NCI-H2107 treated with DMSO at 0.1 percent for 48 hours (cell line): ENCODE measurements around the gene LKAAEAR1.
A peak's percentile ranks its signal among the peaks of the same experiment; 100 is the strongest.
"Not testable (repeated sequence)": the region's sequence is repeated elsewhere in the genome, so short reads cannot be mapped to it uniquely, and the experiment has no call there.

Experiments
- DNase-seq: peaks from one replicate; lab custom pipeline; 2025; ENCODE audit not compliant: unreplicated experiment; lab: John Stamatoyannopoulos, UW

Gene LKAAEAR1

DNA sequence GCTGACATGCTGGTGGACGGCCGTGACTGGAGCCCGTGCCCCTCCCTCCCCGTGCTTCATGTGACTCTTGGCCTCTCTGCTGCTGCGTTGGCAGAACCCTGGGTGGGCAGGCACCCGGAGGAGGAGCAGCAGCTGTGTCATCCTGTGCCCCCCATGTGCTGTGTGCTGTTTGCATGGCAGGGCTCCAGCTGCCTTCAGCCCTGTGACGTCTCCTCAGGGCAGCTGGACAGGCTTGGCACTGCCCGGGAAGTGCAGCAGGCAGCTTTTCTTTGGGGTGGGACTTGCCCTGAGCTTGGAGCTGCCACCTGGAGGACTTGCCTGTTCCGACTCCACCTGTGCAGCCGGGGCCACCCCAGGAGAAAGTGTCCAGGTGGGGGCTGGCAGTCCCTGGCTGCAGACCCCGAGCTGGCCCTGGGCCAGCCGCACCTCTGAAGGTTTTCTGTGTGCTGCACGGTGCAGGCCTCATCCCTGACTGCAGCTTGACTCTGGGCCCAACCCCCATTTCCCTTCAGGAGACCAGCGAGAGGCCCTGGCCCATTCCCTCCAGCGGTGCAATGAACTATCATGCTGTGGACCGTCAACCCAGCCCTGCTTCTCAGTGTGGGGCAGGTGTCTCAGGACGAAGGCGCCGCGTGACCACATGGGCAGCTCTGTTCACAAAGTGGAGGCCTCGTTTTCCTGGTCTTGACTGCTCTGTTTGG is 15.0 kb upstream of the LKAAEAR1 start:
- no peak for DNase-seq

DNA sequence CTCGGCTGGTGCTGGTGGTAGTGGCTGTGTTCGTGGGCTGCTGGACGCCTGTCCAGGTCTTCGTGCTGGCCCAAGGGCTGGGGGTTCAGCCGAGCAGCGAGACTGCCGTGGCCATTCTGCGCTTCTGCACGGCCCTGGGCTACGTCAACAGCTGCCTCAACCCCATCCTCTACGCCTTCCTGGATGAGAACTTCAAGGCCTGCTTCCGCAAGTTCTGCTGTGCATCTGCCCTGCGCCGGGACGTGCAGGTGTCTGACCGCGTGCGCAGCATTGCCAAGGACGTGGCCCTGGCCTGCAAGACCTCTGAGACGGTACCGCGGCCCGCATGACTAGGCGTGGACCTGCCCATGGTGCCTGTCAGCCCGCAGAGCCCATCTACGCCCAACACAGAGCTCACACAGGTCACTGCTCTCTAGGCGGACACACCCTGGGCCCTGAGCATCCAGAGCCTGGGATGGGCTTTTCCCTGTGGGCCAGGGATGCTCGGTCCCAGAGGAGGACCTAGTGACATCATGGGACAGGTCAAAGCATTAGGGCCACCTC is 14.3 kb upstream of the LKAAEAR1 start:
- no peak for DNase-seq

DNA sequence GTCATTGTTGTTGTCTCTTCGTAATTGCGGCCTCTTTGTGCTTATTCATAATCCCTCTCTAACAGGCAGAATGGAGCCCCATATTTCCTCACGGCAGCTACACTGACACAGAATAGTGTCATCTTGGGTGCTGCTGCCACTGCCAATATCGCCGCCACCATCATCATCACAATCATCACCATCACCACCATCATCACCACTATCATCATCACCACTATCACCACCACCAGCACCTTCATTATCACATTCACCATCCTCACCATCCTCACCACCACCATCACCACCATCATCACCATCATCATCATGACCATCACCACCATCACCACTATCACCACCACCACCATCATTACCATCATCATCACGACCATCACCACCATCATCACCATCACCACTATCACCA is 12.3 kb upstream of the LKAAEAR1 start:
- no peak for DNase-seq

DNA sequence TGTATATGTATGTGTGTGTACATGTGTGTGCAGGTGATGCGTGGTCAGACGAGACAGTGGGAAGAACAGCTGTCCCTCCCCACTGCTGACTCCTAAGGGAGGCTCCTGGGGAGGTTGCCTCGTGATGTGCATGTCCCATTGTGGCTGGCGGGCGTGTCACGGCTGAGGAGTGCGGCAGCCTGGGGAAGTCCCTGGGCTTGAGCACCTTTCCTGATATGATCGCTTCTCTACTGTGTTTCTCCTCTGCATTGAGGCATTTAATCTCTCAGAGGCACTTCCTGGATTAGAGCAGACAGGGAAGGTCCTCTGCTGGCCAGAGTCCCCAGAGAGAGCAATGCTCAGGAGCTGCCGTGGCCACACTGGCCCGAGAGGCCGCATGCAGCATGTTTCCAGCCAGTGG is 11.7 kb upstream of the LKAAEAR1 start:
- DNase-seq: no peak

DNA sequence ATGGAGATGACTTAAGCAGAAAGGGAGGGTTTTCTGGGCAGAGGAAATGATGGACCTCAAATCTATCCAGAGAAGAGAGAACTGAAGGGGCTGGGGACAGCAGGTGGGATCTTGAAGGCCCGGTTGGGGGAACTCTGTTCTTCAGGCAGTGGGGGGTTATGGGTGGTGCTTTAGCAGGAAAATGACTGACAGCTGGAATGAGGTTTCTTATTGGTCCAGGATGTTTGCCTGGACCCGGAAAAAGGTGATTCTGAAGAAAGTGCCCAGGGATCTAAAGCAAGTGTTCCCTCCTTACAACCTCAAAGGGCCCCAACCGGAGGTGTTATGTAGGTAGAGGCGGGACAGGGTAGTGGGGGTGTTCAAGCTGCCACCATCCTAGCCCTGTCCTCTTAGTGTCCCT is 11.3 kb upstream of the LKAAEAR1 start:
- DNase-seq: no peak

DNA sequence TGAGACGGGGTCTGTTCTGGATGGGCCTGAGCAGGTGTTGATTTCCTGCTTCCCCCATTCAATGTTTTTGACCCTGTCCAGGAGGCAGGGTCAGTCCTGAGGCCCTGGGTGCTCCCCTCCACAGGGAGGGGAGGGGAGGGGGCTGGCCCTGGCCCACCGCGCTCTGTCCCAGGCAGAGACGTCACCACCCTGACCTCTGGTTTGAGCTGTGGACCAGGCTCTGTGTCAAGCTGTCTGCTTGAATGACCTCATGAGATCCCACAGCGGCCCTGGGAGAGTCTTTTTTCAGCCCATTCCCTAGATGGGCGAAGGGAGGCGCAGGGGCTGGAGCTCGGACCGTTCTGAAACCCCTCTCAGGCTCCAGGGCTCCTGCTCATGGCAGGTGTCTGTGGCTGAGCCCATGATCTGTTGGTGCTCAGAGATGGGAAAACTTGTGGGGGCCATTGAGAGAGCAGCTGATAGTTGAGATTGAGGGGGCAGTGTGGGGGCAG is 8.9 kb upstream of the LKAAEAR1 start:
- no peak for DNase-seq

DNA sequence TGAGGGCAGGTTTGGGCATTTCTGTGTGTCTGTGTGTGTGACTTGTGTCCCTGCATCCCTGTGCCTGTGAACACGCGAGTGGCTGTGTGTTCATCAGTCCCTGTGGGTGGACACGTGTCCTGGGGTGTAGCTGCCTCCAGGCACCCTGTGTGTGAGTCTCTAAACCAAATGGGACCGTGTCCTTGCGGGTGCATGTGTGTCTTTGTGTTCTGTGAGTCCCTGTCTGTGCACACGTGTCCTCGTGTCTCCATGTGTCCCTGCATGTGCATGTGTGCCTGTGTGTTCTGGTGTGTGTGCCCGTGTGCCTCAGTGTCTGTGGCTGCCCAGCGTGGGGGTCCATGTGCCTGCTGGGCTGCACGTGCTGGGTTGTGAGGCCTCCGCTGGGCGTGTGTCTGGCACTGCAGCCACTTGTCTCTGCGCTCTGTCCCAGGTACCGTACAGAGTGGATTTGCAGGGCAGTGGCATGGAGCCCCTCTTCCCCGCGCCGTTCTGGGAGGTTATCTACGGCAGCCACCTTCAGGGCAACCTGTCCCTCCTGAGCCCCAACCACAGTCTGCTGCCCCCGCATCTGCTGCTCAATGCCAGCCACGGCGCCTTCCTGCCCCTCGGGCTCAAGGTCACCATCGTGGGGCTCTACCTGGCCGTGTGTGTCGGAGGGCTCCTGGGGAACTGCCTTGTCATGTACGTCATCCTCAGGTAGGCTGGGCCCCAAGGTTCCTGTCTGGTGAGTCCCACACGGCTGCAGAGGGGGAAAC is 8.2 kb upstream of the LKAAEAR1 start:
- DNase-seq: no peak

DNA sequence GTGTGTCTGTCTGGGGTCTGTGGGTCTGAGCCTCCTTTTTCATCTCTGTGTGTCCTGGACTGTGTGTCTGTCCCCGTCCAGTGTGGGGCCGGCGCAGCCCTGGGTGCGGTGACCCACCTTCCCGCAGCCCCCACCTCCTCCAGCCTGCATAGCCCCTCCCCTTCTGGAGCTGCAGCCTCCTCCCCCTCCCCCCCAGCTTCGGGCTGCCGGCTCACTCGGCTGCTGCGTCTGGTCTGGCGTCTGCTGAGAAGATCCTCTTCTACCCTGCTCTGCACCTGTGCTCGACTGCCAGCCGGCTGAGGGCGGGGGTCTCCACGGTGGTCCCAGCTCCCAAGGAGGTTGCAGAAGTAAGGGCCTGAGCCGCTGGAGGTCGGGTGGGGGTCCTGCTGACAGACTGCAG is 7.6 kb upstream of the LKAAEAR1 start:
- no peak for DNase-seq

DNA sequence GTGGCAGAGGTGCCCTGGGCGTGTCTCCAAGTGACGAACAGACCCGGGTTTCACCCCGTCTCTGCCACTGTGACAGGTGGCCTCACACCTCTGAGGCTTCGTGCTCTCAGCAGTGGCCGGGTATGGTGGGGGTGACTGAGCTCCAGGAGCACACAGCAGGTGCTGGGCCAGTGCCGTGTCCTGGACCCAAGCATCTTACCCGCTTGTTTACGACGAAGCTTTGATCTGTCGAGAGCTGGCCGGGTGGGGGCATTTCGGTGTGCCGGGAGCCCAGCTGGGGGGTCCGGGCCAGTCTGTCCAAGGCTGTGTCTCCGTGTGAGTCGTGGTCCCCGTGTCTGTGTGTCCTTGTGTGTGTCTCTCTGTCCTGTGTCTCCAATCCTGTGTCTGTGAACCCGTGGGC is 7.1 kb upstream of the LKAAEAR1 start:
- no peak for DNase-seq

DNA sequence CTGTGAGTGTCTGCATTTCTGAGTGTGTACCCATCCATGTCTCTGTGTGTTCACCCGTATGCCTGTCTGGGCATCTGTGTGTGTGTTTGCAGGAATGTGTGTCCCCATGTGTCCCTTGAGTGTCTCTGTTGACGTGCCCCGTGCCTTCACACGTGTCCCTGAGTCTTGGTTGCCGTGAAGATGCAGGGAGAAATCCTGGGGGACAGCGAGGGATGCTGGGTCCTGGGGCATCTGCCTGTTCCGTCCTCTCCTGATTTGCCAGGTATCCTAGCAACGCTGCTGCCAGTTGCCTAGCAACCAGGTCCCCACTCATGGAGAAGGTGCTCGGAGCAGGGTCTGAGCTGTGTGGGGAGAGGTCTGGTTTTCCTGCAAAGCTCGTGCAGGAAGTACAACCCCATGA is 6.0 kb upstream of the LKAAEAR1 start:
- no peak for DNase-seq

DNA sequence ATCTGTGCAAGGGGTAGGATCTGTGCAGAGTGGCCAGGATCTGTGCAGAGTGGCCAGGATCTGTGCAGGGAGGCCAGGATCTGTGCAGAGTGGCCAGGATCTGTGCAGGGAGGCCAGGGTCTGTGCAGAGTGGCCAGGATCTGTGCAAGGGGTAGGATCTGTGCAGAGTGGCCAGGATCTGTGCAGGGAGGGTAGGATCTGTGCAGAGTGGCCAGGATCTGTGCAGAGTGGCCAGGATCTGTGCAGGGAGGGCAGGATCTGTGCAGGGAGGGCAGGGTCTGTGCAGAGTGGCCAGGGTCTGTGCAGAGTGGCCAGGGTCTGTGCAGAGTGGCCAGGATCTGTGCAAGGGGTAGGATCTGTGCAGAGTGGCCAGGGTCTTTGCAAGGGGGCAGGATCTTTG is 4.4 kb upstream of the LKAAEAR1 start:
- not testable (repeated sequence) for DNase-seq

DNA sequence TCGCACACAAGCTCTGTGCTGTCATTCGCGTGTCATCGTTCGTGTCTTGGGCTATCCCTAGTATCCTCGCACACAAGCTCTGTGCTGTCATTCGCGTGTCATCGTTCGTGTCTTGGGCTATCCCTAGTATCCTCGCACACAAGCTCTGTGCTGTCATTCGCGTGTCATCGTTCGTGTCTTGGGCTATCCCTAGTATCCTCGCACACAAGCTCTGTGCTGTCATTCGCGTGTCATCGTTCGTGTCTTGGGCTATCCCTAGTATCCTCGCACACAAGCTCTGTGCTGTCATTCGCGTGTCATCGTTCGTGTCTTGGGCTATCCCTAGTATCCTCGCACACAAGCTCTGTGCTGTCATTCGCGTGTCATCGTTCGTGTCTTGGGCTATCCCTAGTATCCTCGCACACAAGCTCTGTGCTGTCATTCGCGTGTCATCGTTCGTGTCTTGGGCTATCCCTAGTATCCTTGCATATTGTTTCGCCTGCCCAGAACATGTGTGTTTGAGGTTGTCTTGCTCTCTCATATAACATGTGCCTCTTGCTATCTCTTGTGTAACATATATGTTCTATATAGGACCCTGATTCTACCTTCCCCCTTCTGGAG is 3.1 kb upstream of the LKAAEAR1 start:
- not testable (repeated sequence) for DNase-seq

DNA sequence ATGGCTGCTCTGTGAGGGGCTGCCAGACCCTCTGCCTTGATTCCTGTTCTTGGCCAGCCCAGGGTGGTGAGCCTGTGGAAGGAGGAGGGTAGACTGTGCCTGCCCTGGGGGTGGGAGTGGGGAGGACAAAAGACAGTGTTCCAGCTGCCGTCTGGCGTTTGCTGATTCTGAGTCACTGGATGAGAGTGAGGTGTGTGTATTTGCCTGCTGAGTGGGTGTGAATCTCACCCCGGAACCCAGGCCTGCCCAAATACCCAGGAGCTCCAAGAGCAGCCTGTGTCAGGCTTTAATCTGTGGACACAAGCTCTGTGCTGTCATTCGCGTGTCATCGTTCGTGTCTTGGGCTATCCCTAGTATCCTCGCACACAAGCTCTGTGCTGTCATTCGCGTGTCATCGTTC is 2.6 kb upstream of the LKAAEAR1 start:
- DNase-seq: no peak

DNA sequence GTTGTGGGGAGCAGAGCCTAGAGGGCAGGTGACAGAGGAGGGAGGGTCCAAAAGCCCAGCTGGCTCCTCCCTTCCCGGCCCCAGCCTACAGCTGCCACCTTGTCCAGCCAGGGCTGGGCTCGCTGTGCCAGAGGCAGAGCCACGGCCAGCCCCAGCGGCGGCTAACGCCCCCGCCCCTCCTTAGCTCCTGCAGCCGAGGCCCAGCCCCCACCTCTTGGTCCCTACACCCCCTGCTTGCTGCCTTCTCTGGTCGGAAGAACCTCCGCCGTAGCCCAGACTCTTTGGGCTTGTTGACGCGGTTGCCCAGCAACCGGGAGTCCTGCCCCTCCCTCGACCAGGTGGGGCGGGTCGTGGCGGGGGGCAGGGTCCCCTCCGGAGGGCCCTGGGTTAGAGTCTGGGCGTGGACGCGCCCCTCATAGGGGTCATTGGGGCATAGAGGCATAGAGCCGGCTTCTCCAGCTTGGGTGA is 521 bp upstream of the LKAAEAR1 start:
- no peak for DNase-seq

DNA sequence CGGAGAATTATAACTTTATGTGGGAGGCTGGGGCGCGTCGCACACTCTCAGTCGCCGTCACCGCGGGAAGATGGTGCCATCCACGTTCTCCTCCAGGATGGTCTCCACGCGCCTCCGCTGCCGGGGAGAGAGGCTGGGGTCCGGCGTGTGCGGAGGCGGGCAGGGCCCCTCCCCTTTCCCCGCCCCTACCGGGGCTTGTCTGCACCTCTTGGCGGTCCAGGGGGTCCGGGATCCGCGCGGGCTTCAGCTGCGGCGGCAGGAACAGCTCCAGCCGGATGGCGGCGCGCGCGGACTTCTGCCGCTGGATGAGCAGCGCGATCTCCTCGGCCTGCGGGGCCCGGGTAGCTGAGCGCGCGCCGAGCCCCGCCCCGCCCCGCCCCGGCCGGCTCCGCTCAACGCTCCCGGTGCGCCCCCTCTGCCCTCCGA is 807 bp downstream of the LKAAEAR1 start:
- DNase-seq: peak; percentile 45

DNA sequence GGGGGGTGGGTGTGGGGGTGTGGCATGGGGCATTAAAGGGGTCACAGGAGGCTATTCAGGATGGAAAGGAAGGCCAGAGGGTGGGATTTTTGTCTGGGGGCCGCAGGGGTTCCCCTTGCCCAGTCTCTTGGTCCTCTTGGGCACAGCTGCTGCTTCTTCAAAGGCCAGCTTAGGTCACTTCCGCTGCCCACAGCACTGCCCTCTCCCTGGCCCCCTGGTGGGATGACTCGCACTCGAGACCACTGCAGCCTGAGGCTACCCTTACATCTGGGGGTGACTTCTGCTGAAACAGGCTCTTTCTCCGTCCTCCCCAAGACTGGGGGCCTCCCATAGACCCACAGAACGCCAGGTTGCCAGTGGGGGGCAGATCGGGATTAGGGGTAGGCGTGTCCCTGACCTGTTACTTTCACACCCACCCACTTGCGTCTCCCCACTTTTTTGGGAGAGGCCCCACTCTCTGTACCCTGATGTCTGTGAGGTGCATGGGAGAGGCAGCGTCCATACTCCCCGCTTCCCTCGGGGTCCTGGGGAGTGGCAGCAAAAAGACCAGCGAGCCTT is 1.3 kb downstream of the LKAAEAR1 start:
- no peak for DNase-seq

DNA sequence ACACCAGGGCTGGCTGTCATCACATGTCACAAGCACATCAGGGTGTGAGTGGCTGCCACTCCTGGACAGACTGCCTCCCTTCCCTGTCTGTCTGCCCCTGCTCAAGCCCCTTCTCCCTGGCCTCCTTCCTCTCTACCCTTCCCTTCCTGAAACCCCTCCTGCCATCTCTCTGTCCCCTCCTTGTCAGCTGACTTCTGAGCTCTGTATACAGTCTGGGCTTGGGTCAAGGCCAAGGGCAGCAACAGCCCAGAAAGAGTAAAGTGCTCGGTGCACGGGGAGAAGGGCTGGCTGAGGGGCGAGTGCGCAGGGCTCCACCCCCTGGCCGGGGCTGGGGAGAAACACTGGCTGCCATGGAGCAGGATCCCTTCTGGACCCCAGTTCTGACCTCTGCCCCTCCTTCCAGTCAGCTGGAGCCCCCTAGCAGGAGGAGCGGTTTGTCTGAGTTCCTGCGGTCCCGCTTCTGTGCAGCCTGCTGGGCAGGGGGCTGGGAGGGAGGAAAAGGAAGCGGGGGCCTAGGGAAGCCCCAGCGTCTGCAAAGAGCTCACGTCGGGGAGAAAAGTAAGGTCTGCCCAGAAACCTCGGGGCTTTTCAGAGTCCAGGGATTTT is 2.0 kb downstream of the LKAAEAR1 start:
- DNase-seq: no peak

DNA sequence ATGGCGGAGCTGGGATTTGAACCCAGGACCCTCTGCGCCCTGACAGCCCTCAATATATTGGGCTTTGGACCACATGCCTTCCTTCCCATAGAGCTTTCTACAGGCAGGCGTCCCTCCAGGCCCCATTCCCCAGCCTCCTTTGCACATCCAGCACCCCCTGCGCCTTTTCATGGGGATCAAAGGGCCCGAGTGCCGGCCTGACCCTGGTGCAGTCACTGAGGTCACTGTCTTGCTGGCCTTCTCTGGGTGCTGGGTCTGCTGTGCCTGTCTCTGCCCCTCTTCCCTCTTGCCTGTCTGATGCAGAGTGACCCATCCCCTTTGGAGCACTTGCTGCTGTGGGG is 2.6 kb downstream of the LKAAEAR1 start:
- DNase-seq: no peak

DNA sequence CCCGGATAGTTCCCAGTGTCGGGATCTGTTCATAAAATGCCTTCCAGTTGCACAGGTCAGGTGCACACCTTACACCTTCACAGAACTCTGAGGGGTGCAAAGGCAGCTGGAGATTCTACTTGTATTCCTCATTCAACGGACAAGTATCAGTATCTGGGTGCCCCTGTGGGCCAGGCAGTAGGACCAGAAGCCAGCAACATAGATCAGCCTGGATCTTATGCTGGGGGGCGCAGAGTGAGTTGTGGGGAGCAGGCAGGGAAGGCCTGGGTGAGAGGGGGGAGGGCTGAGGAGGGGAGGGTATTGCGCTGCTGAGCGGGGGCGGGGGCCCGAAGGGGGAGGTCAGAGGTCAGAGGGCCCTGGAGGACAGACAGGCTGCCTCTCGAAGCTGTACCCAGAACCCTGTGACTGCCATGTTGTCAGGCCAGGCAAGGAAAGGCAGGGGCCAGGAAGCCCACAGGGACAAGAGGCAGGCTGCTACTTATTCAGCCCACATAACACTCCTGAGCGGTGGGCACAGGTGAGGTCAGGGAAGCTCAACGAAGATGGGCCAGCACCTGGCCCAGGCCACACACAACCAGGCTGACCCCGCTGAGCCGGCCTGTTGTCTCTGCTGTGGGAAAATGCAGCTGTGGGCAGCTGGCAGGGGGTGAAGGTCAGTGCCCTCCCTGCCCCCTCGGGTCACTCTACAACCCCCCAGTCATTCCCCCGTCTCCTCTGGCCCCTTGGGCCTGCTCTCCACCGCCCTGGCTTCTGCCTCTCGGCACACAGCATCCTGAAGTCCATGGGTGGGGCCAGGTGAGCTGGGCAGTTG is 3.2 kb downstream of the LKAAEAR1 start:
- no peak for DNase-seq
